NCI-H1930 (cell line): ENCODE results near the gene RANBP9.

Experiments used
- DNase-seq, 2 experiments: peaks; one replicate each; lab custom pipeline; 2025; lab: John Stamatoyannopoulos, UW

The RANBP9 gene

DNA sequence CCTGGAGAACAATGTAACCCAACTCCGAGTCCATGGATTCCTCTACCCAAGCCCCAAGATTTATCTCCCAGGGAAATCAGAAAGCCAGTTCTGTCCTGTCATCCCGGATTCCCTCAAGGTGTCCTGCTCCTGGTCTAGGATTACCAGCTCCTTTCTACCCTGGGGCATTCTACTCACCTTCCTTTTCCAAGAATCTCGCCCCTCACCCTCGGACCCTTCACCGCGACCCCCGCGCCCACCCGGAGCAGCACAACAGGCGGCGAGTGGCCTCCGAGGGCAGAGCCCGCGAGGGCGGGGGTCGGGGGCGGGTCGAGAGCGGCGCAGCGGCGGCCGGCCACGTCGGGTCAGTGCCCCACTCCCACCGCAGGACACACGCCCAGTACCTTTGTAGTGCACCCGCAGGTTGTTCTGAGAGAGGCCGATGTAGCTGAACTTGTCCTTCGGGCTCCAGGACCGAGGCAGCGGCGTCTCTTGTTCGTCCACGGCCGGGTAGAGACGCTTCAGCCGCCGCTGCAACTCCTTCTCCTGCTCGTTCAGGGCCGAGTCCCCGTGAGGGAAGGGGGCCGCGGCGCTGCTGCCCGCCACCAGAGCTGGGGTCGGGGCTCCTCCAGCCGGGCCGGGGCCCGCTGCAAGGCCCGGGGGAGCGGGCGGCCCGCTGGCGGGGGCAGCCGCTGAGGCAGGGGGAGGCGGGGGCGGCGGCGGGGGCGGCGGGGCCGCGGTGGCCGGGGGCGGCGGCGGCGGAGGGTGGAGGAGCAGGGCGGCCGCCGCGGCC lies 897 bp downstream of the RANBP9 start:
- DNase-seq = peak in 1 of 2 experiments; percentile 31

GRCh38 chr6:13709689-13710551 lies 1.7 kb downstream of the RANBP9 start:
- DNase-seq = no peak

- no peak for DNase-seq
Measured at GRCh38 chr6:13708736-13709135, 2.9 kb downstream of the RANBP9 start.

DNA sequence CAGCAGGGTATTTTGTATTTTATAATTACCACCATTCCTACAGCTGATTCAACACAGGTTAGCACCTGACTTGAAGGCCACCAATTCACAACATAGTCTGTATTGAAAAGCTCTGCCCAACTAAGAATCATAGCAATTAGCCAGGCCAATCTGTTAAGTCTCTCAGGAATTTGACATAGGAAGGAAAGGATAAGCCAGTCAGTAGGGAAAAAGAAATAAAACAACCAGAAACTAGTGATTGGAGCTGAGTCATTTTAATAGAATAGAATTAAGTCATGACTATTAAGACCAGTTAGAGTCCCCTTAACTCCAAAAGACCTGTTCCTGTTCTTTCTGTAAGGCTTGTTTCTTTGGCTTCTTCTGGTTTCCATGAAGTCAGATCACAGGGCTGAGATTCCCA lies 8.1 kb downstream of the RANBP9 start:
- no peak for DNase-seq

DNA sequence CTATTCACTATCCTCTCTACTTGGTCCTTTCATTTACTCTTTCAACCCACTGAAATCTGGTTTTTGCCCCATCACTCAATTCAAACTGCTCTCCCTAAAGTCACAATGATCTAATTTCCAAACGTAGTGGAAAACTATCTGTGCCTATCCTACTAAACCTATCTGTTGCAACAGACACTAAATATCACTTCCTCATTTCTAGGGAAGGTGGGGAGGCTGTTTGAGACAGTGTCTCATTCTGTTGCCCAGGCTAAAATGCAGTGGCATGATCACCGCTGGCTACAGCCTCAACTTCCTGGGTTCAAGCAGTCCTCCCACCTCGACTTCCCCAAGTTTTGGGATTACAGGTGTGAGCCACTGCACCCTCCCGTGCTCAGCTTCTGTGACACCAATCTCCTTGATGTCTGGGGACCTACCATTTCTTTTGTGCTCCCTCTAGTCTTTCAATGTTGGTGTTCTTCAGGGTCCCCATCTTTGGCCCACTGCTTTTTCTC lies 8.8 kb downstream of the RANBP9 start:
- no peak for DNase-seq

GRCh38 chr6:13700232-13700631 lies 11.4 kb downstream of the RANBP9 start:
- no peak for DNase-seq

- no peak for DNase-seq
Measured at GRCh38 chr6:13698715-13699114, 12.9 kb downstream of the RANBP9 start.

DNA sequence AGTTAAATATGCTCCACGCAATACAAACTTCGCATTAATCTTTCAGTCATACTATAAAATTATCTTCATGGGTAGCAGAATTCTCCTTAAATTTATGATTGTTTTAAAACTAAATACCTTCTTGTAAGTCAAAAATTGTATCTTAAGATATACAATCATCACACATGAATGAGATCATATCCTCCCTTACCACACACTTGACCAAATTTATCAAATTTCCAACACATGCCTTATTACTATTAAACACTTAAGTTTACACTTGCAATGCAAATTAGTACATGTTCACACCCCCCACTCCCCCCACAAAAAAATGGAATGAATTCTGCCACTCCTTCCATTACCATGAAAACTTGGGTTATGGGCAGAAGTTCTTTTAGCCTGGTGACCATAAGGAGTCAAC lies 13.8 kb downstream of the RANBP9 start:
- no peak for DNase-seq

DNA sequence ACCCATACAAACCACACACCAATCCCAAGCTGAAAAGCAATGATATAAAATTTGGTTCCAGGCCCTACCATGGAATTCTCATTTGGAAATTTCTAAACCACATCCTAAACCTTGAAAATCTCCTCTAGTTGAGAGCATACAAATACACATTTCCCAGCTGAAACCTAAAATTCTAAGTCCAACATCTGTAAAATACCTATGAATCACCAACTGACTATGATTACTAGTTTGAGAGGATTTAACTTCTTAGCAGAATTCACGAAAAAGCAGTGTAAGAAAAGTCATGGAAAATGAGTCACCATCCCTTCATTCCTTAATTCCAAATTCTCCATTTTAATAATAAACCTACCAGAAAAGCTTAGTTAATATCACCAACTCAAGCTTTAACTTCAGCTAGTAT lies 15.4 kb downstream of the RANBP9 start:
- no peak for DNase-seq

- no peak for DNase-seq
Measured at GRCh38 chr6:13695252-13695651, 16.4 kb downstream of the RANBP9 start.

GRCh38 chr6:13694562-13694961 lies 17.1 kb downstream of the RANBP9 start:
- DNase-seq = no peak

GRCh38 chr6:13689511-13690256 lies 22.0 kb downstream of the RANBP9 start:
- no peak for DNase-seq

GRCh38 chr6:13688692-13689196 lies 22.9 kb downstream of the RANBP9 start:
- no peak for DNase-seq

- DNase-seq = no peak
Measured at GRCh38 chr6:13687917-13688351, 23.7 kb downstream of the RANBP9 start.

DNA sequence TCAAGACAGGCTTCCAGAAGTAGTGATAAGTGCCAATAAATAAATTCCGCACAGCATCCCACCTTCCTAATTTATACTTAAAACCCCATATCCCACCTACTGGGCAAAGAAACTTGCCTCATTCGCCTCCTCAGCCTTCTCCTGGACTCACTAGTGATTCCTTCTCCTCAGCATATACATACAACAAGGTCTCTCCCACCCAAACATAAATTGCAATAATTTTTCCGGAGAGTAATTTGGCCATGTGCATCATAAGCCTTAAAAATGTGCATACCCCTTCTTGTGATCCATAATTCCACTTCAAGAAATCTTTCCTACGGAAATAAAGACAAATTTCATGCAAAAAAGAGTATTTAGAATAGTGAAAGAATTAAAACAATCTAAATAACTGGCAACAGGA lies 26.8 kb downstream of the RANBP9 start:
- DNase-seq = no peak

DNA sequence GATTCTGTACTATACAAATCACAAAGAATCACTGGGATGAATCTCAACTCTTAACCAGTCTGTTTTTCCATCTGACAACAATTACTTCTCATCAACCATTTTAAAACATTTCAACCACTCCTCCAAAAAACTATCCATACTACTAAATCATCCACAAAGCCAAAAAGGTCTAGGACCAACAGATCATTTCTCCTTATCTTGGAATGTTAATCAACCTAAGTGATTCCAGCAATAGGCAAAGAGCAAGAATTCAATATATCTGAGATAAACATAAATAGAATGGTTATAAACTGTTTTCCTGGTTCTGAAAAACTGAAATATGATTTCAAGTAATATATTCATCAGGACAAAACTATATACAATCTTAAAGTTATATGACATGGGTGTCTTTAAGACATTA lies 28.6 kb downstream of the RANBP9 start:
- DNase-seq = no peak

DNA sequence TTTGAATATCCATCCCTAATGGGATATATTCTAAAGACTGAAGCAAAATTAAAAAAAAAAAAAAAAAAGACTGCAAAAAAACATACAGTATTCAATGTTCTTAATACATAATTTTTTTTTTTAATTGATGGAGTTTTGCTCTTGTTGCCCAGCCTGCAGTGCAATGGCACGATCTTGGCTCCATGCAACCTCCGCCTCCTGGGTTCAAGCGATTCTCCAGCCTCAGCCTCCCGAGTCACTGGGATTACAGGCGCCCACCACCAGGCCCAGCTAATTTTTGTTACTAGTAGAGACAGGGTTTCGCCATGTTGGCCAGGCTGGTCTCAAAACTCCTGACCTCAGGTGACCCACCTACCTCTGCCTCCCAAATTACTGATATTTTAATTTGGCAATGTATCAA lies 29.3 kb downstream of the RANBP9 start:
- no peak for DNase-seq

- DNase-seq = no peak
Measured at GRCh38 chr6:13681305-13682061, 30.2 kb downstream of the RANBP9 start.

GRCh38 chr6:13680448-13680968 lies 31.1 kb downstream of the RANBP9 start:
- DNase-seq = no peak

GRCh38 chr6:13679996-13680395 lies 31.6 kb downstream of the RANBP9 start:
- DNase-seq = no peak
